DND-41 (cell line): Measurements from ENCODE around the gene GPRC5A.

Source experiments
- CTCF ChIP-seq: IDR thresholded peaks from 2 replicates; pipeline ENCODE4 v1.5.1; 2012; ENCODE audit warnings: borderline replicate concordance, low read length, moderate library complexity, mild to moderate bottlenecking; ENCODE audit not compliant: poor library complexity, severe bottlenecking; ENCODE audit errors: extremely low read depth
- EZH2 ChIP-seq: IDR thresholded peaks from 3 replicates; pipeline ENCODE4 v1.6.1; 2012; ENCODE audit warnings: borderline replicate concordance, low read depth, mild to moderate bottlenecking, moderate library complexity, low read length, inconsistent platforms; ENCODE audit not compliant: severe bottlenecking

DNA sequence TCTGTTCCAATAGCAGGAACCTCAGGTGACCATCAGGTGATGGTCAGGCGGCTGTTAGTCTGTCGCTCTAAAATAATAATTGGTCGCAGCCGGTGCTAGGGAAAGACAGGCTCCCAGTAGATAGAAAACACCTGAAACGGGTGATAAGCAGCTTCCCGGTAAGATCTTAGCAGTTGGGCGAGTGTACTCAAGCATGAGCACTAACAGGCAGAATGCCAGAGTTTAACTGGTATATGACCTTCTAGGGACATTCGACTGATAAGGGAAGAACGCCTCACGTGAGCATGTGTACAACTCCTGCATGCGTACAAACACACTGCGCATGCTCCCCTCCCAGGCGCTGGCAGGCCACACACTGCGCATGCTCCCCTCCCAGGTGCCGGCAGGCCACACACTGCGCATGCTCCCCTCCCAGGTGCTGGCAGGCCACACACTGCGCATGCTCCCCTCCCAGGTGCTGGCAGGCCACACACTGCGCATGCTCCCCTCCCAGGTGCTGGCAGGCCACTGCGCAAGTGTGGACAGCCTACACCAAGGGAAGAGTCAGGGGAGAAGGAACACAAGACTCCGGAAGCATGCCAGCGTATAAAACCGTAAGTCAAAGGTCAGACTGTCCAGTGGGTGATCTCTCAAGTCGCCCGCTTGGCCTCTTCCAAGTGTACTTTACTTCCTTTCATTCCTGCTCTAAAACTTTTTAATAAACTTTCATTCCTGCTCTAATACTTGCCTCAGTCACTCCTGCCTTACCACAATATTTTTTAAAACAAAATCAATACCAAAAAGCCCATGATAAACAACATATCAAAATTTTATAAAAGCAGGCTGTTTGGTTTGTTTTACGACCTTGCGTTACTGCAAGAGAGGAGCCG, 36.1 kb downstream of the GPRC5A start:
- TF ChIP-seq CTCF = no peak
- no peak for TF ChIP-seq EZH2
